Calu3 (cell line): ENCODE data around the gene PGA4. TPM values are rescaled to one million over a fixed set of nuclear protein-coding genes. Genes with fewer than 3 reads are reported as not detected.

Source experiments
- BruUV-seq: library from RNA; stranded (reverse); fragments of 400-500 nt; replicated peaks from 2 replicates; lab custom pipeline; 2021; lab: Mats Ljungman, UMichigan
- CTCF ChIA-PET: fragments of 300-600 bp; sonication (Branson Sonifier 250); formaldehyde crosslinking; loops from one replicate; lab custom pipeline; 2022; ENCODE audit warnings: antibody characterized with exemption; lab: Charles Lee
- DNase-seq: peaks from one replicate; pipeline ENCODE4 v3.0.0; 2022
- H3K27ac Mint-ChIP-seq: one replicate; pipeline ENCODE4 v1.8.0; 2022; ENCODE audit warnings: mixed read lengths; ENCODE audit not compliant: unreplicated experiment
- H3K27me3 Mint-ChIP-seq: one replicate; pipeline ENCODE4 v1.8.0; 2022; ENCODE audit warnings: mixed read lengths; ENCODE audit not compliant: unreplicated experiment
- H3K36me3 Mint-ChIP-seq: one replicate; pipeline ENCODE4 v1.8.0; 2022; ENCODE audit warnings: mild to moderate bottlenecking, moderate library complexity, mixed read lengths; ENCODE audit not compliant: insufficient read depth, unreplicated experiment
- H3K4me1 Mint-ChIP-seq: one replicate; pipeline ENCODE4 v1.8.0; 2022; ENCODE audit warnings: mild to moderate bottlenecking, low read depth, mixed read lengths; ENCODE audit not compliant: unreplicated experiment
- H3K4me3 Mint-ChIP-seq: one replicate; pipeline ENCODE4 v1.8.0; 2022; ENCODE audit warnings: mild to moderate bottlenecking, low read depth, moderate library complexity, mixed read lengths; ENCODE audit not compliant: unreplicated experiment
- H3K9me3 Mint-ChIP-seq: one replicate; pipeline ENCODE4 v1.8.0; 2022; ENCODE audit warnings: low read depth, mixed read lengths; ENCODE audit not compliant: unreplicated experiment
- intact Hi-C: fragments of 100-400 bp; cut with micrococcal nuclease; formaldehyde crosslinking; loops from one replicate; pipeline ENCODE4 v1.10.0; 2022; ENCODE audit not compliant: unreplicated experiment
- total RNA-seq: library from RNA; stranded (reverse); gene quantifications from 2 replicates; pipeline ENCODE4 v1.2.3, GENCODE V29; 2022
- TF ChIP-seq, protein P1 (sequence below): fragments of 200-600 bp; IDR thresholded peaks from one replicate; pipeline ENCODE4 v1.8.0; 2022; ENCODE audit warnings: antibody characterized with exemption; ENCODE audit not compliant: unreplicated experiment

The PGA4 gene
- total RNA-seq, 1 experiment from 2014 or later, result not detected

DNA sequence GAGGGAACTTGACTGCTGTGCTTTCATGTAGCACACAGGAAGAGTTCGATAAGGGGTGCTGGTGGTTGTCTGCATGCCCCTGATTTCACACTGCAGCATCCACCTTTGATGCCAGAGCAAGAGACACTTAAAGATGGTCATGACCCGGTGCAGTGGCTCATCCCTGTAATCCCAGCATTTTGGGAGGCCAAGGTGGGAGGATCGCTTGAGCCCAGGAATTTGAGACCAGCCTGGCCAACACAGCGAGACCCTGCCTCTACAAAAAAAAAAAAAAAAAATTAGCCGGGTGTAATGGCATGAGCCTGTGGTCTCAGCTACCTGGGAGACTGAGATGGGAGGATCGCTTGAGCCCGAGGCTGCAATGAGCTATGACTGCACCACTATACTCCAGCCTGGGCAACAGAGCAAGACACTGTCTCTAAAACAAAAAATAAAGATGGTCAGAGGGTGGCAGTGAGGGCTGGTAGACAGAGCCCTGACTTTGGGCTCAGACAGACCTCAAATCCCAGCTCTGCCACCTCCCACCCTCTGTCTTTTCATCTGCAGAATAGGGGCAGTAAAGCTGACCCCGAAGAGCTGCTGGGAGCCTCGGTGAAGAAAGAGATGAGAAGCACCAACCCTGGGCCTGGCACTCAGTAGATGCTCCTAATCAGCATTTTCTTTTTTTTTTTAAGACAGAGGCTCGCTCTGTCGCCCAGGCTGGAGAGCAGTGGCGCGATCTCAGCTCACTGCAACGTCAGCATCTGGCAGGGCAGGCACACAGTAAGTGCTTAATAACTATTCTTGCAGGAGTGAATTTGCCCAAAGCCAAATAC lies 55.2 kb downstream of the PGA4 start:
- intact Hi-C loops, result no loop called here
- DNase-seq, result no peak
- CTCF ChIA-PET, result interaction anchor here (0.6 kb wide), 1 partner anchor 14 kb away, joined by 5 read pairs; no protein-coding TSS in a partner anchor
- TF ChIP-seq, protein P1, sequence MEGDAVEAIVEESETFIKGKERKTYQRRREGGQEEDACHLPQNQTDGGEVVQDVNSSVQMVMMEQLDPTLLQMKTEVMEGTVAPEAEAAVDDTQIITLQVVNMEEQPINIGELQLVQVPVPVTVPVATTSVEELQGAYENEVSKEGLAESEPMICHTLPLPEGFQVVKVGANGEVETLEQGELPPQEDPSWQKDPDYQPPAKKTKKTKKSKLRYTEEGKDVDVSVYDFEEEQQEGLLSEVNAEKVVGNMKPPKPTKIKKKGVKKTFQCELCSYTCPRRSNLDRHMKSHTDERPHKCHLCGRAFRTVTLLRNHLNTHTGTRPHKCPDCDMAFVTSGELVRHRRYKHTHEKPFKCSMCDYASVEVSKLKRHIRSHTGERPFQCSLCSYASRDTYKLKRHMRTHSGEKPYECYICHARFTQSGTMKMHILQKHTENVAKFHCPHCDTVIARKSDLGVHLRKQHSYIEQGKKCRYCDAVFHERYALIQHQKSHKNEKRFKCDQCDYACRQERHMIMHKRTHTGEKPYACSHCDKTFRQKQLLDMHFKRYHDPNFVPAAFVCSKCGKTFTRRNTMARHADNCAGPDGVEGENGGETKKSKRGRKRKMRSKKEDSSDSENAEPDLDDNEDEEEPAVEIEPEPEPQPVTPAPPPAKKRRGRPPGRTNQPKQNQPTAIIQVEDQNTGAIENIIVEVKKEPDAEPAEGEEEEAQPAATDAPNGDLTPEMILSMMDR, result no peak
- no peaks in the 10 kb centered on the region for H3K36me3 Mint-ChIP-seq
- H3K4me1 Mint-ChIP-seq, result no peaks in the 10 kb centered on the region
- no peak overlapping the region for H3K4me3 Mint-ChIP-seq
- H3K27me3 Mint-ChIP-seq, result peaks cover 57% of the 10 kb centered on the region
- BruUV-seq, result no TSS peak
- H3K27ac Mint-ChIP-seq, result no peak overlapping the region
- H3K9me3 Mint-ChIP-seq, result no peaks in the 10 kb centered on the region

DNA sequence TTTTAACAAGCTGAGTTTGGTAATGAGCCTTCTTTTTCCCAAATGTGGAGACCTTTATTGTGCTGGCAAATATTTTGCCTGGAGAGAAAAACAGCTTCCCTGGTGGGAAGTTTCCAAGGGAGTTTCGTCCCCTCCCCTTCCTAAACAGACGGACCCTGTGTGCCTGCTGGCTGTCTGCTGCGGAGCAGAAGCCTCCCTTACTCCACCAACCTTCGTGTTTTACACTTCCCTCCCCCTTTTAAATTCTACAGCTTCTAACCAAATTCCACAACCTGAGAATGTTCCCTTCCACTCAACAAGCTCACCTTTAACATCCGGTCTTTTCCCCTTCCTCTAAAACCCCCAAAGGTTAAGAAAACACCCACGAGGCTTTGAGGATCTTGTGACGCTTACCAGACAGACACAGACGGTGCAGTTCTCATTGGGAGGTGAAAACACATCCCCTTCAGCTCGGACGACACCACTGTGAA lies 55.9 kb downstream of the PGA4 start:
- TF ChIP-seq, protein P1, result no peak
- Mint-ChIP-seq H3K4me1 (no peaks in the 10 kb centered on the region), H3K36me3 (no peaks in the 10 kb centered on the region), H3K9me3 (no peaks in the 10 kb centered on the region), H3K27ac (no peak overlapping the region), H3K27me3 (peaks cover 63% of the 10 kb centered on the region), H3K4me3 (no peak overlapping the region)
- CTCF ChIA-PET, result interaction anchor here (0.6 kb wide), 2 partner anchors 14 to 87 kb away, joined by 5 to 7 read pairs; no protein-coding TSS in a partner anchor
- DNase-seq, result no peak
- BruUV-seq, result no TSS peak
- intact Hi-C loops, result no loop called here

DNA sequence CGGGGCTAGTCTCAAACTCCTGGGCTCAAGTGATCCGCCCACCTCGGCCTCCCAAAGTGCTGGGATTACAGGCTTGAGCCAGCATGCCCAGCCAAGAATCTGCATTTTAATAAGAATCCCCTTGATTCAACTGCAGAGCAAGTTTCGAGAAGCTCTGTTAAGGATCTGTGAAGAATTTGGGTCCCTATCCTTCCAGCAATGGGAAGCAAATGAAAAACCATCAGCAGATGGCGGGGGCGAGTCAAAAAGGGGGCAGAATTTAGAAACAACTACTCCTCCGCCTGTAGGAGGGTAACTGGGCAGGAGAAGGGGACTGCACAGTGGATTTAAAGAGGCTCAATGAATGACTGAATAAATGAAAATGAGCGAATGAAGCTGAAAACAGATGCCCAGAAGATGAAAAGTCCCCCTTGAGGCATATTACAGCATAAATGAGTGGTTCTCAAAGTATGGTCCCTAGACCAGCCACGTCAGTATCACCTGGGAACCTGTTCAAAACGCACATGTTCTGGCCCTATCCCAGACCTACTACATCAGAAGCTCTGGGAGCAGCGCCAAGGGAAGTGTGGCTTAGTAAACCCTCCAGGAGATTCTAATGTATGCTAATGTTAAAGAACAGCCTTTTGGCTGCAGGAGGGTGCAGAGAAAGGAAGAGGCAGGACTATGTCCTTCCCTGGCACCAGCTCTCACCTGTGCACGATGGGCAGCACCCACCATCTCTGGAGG lies 58.0 kb downstream of the PGA4 start:
- CTCF ChIA-PET, result interaction anchor here (0.7 kb wide), 1 partner anchor 420 kb away, joined by 3 read pairs; no protein-coding TSS in a partner anchor
- no TSS peak for BruUV-seq
- intact Hi-C loops, result no loop called here
- no peaks in the 10 kb centered on the region for H3K36me3 Mint-ChIP-seq
- H3K27ac Mint-ChIP-seq, result no peak overlapping the region
- H3K9me3 Mint-ChIP-seq, result no peaks in the 10 kb centered on the region
- DNase-seq, result no peak
- peaks cover 66% of the 10 kb centered on the region for H3K27me3 Mint-ChIP-seq
- no peaks in the 10 kb centered on the region for H3K4me1 Mint-ChIP-seq
- no peak overlapping the region for H3K4me3 Mint-ChIP-seq
- TF ChIP-seq, protein P1, result no peak

DNA sequence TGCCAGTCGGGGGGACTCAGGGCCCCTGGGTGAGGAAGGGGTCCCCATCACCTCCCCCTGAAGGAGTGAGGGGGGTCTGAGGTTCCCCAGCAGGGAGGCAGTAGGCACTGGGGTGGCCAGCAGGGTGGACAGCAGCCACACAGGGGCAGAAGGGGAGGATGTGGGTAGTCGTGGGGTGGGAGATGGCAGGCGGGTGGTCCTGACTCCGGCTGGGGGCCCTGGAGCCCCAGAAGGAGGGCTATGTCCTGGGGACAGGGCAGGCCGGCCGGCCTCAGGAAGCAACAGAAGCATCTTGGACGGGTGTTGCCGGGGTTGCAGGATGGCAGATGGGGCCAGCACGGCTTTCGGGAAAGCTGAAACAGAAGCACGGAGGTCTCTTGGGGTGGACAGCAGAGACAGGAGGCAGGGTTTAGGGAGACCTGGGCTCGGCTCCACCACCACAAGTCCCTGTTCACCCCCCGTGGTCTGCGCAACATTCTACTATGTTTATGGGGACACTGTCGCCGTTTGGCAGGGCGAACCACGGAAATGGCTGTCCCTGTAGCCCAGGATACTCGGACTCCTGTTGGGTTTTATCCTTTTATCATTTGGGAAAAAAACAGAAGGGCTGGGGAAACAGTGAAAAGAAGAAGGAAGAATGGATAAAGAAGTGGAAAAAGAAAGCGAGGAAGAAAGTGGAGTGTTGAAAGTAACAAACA lies 58.9 kb downstream of the PGA4 start:
- no peak overlapping the region for H3K27ac Mint-ChIP-seq
- H3K36me3 Mint-ChIP-seq, result no peaks in the 10 kb centered on the region
- H3K27me3 Mint-ChIP-seq, result peaks cover 66% of the 10 kb centered on the region
- CTCF ChIA-PET, result no interaction called here
- intact Hi-C loops, result no loop called here
- no peak overlapping the region for H3K4me3 Mint-ChIP-seq
- H3K4me1 Mint-ChIP-seq, result no peaks in the 10 kb centered on the region
- no TSS peak for BruUV-seq
- H3K9me3 Mint-ChIP-seq, result no peaks in the 10 kb centered on the region
- DNase-seq, result no peak
- TF ChIP-seq, protein P1, result no peak
